Liver (tissue), 2 donors: Measurements from ENCODE around the gene IGF1R.

Experiments
- CTCF ChIP-seq: fragments of 150-350 bp; IDR thresholded peaks from 2 replicates; pipeline ENCODE4 v1.5.1; 2017; ENCODE audit warnings: improper control_type of control experiment, low read depth, low read length; ENCODE audit not compliant: missing input control
- REST ChIP-seq: IDR thresholded peaks from 2 replicates; pipeline ENCODE4 v1.6.1; 2016; ENCODE audit warnings: antibody characterized with exemption, mild to moderate bottlenecking
- YY1 ChIP-seq: IDR thresholded peaks from 2 replicates; pipeline ENCODE4 v1.6.1; 2016; ENCODE audit warnings: antibody characterized with exemption, mild to moderate bottlenecking
- donor health status: healthy.

GRCh38 chr15:98723195-98723594 lies 74.9 kb downstream of the IGF1R start:
- no peak for TF ChIP-seq YY1
- no peak for TF ChIP-seq CTCF
- TF ChIP-seq REST, result no peak
